ENCODE results near the gene COL3A1.

The COL3A1 gene

DNA sequence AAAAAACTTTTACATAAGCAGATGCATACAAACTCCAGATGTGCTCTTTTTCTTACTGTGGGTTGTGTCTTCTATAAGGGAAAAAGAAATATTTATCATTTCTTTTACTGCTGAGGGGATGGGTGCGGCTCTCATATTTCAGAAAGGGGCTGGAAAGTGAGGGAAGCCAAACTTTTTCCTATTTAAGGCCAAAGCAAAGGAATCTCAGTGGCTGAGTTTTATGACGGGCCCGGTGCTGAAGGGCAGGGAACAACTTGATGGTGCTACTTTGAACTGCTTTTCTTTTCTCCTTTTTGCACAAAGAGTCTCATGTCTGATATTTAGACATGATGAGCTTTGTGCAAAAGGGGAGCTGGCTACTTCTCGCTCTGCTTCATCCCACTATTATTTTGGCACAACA, at the start of gene COL3A1:
COL3A1 (plus strand) TSS at position 210 of the 400 bp plus-strand sequence; CDS start at position 327, 117 bp downstream.
- DNase-seq: no peak

DNA sequence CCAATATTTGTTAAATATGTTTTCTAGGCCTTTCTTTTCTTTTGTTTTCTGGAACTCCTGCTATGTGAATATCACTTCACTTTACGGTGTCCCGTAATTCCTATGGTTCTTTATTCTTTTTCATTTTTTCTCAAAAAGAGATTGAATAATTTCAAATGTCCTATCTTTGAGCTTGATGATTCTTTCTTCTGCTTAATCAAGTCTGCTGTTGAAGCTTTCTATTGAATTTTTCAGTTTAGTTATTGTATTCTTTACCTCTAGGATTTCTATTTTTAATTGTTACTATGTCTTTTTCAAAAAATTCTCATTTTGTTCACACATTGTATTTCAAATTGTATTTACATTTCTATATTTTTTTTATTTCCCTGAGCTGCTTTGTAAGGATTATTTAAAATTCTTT, 45.5 kb upstream of the COL3A1 start:
- no peak for DNase-seq

DNA sequence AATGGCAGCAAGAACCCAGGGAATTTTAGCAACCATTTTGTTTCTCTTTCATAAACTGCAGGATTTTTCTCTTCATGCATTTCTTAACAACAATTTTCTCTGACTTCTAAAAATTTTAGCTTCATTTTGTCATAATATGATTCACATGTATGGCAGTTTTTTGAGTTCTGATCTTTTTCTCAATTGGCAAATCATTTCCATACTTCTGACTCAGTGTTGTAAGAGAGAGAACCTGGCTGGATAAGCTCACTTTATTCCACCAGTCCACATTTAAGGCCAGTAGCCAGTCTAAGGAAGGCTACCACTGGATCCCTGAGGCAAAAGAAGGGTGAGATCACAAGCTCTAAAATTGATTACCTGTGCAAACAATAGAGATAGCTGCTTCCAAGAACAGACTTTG, 42.8 kb upstream of the COL3A1 start:
- no peak for DNase-seq

DNA sequence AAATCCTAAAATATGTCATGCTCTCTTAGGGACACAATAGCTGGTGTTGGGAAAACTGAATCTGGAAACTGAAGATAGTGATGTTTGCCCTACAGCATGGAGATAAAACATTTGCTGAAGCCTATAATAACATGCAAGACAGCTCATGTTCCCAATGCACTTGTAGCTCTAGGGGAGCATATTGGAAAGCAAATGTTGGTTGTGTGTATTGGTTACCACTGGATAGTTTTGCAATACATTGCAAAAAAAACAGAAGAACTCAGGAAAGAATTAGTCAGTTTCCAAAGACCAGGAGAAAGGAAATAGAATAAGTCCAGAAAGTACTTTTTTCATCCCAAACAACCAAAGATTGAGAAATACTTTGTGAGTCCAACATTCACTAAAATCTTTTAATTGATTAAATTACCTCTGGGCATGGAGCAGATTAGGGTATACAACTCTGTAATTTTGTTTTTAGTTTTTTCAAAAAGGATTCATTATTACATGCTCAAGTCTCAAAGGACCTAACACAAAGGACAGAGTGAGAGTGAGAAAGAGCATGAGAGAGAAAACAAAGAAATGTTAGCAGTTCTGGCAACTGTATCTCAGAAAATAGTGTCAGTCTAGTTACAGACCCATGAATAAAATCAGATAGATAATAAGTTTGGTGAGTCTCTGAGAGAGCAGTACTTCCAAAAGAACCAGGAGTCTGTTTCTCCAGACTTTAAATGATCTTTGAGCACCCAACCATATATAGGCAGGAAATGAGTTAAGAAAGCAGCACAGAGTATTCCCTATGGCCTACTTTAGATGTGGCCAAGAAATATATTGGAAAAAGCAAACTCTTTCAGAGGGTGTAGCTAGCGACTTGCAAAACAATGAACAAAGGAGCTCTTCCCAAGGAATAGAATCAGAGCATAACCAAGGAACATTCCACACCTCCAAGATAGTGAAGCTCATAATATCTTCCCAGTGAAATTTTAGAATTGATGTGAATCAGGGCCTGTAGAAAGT, 36.6 kb upstream of the COL3A1 start:
- DNase-seq: no peak

DNA sequence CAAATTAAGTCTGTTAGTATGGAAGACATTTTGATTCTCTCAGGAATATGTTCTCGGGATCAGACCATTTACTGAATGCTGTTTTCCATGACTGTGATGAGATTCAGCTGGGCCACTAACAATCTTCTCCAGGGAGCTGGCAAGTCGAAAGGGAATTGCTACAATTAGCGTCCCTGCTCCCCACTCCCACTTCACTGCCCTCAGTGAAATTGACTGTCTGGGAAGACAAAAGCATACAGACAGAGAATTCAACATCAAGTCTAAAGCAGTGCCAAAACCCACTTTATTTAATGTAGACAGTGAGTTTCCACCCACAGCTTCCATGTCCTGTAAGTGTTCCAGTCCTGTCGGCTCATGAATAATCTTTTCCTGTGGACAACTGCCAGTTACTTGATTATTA, 34.0 kb upstream of the COL3A1 start:
- no peak for DNase-seq

DNA sequence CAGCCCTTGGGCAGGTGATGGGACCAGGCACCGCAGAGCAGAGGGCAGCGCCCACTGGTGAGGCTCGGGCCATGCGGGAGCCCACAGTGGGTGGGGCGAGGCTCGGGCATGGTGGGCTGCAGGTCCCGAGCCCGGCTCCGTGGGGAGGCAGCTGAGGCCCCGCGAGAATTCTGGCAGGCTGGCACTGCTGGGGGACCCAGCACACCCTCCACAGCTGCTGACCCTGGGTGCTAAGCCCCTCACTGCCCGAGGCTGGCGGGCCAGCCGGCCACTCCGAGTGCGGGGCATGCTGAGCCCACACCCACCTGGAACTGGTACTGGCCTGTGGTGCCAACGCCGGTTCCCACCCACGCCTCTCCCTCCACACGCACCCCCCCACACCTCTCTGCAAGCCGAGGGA, 29.7 kb upstream of the COL3A1 start:
- DNase-seq: no peak

DNA sequence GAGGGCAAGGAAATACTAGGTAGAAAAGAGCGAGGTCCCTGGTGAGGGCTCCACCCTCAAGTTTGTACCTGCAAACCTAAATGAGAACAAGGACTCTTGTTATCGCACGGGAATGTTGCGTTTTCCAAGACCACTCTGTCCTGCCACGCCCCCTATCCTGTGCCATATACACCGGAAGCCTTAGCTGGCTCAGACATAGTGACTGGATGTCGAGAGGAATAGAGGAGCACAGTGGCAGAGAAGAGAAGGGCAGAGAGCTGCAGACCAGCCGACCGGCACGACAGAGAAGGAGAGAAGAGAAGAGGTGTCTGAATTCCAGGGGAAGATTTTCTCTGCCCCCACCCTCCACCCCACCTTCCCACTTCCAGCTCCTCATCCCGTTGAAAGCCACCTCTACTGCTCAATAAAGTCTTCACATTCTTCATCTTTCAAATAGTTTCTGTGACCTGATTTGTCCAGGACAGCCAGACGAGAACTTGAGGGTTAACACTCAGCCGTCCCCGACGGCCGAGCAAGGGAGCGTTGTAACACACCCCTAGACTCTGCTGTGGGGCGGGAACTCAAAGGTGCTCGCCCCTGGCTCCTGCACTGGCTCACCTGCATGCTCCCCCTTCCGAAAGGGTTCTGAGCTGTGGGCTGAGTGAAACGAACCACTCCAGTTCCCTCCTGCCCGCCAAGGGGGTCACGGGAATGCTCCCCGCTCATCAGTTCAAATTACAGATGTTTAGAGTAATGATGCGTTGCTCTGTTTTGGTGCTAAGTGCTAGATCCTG, 24.9 kb upstream of the COL3A1 start:
- DNase-seq: no peak

DNA sequence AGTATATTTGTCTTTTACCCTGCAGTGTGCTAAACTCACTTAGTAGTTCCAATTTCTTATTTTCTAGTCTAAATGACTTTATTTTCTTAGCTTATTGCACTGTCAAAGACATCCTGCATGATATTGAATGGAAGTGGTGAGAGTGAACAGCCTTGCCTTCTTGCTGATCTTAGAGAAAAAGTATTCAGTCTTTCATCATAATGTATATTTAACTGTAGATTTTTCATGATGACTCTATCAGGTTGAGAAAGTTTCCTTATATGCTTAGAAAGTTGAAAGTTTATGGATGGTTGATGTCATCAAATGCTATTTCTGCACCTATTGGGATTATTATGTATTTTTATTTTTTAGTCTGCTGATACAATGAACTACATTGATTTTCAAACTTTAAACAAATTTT, 21.3 kb upstream of the COL3A1 start:
- no peak for DNase-seq

DNA sequence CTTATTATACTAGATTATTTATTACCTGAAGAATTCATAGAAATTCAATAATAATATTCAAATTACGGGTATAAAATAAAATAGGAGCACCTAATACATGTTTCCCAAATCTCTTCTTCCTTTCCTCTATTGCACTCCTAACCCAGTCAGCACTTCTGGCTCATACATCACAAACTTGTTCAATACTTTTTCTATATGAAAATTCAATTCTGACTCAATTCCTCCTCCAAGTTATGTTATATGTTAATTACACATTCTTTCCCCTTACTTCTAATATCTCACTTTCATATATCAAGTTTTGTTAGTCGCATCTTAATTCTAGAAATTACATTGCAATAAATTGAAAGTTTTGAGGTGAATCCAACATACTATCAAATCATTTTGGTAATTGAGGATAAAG, 17.9 kb upstream of the COL3A1 start:
- no peak for DNase-seq

DNA sequence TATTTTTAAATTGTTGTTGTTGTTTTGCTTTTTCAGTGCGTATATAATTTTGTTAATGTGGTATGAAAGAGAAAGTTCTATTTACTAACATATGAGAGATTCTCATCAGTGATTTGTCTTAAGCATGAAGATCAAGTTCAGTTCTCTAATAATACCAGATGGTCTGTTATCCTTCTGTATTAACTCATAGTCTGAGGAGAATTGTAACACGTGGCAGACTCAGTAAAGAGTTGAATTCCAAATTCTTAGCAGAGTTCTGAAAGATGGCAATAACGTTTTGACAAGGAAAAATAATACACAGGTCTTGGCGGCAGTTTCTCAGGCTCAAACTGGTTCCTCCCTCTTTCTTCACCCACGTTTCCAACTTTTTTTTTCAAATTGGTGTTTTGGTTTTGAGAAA, 17.2 kb upstream of the COL3A1 start:
- no peak for DNase-seq

DNA sequence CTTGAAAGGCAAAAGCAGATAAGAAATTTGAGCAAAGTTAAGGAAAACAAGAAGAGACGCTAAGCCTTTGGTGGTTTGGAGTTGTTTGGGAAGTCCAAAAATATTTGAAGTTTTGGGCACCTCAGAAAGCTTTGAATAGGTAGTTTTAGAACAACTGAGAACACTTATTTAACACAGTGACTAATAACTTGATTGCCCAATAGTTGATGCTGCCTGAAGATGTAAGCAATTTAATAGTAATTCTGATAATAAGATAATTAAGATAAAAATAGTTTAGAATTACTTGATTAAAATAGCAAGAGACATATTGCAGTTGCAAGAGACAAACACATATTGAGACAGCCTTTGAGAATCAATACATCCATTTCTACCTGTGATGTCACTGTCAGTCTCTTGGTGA, 16.5 kb upstream of the COL3A1 start:
- DNase-seq: no peak

DNA sequence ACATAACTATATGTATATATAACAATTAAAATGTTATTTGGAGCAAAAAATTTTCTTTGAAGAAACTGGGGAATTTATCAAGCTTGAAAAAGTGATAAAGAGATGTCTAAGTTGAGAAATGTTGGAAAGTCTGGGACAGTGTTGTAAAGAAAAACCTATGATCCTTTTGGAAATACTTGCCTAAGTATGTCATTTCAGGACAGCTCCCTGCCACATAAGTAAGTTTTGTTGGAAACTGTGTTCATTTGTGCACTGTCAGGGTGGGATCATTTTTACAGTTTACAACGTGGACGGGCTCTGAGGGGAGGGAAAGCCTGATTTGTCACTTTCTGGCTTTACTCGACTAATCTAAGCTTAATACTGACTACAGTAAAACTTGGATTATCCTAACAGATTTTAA, 10.4 kb upstream of the COL3A1 start:
- no peak for DNase-seq

DNA sequence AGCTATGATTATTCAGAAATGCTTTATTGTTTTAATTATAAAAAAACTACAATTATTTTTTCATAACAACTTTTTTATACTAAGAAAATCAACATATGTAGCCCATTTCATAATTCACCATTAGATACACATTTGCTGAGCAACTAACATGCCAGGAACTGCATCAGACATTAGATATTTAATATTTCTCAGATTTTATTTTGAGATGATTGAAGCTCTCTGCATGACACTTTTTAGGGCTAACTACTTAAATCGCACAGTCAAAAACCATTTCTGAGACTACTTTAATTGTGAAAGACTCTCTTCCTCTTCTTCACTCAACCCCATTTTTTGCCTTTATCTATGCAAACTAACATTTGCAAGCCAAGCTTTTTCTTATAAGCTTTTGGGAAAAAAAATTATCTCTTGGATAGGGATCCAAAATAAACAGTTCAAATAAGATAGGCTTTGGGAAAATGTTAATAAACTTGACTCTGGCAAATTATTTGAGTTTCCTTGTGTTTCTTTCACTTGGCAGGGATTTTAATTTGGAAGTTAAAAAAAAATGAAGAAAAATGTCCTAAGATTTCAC, 9.1 kb upstream of the COL3A1 start:
- no peak for DNase-seq

DNA sequence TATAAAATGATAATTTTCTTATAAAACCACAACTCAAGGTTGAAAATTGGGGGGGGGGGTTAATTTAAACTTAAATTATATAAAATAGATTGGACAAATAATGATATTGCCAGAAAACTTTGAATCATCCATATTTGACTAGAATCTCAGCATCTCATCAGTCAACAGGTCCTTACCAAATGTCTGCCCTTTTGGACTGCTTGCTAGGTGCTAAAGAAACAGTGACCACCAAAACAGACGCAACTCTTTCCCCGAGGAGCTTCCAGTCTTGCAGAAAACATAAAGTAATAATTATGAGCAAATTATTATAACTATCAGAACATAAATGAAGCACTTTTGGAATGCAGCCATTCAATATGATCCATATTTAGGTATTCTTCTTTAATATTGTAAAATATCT, 8.6 kb upstream of the COL3A1 start:
- no peak for DNase-seq

DNA sequence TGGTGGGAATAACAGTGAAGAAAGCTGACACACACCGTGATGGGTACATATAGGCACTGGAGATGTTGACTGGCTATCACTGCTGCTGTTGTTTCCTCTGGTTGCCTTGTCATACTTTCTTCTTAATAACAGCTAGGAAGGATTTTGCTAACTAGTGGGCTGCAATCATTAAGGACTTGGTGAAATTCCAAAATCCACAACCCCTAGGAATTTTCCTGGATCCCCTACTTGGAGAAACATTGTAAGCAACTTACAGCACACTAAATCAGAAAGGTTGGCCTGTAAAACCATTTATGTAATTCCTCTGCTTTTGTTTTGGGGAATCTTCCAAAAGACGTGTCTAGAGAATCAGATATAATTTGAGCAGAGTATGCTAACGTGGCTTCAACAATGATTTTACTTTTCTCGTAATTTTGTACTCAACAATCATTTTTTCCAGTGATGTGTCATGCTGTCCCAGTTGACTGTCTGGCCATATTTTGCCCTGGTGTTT, 8.0 kb upstream of the COL3A1 start:
- DNase-seq: no peak

DNA sequence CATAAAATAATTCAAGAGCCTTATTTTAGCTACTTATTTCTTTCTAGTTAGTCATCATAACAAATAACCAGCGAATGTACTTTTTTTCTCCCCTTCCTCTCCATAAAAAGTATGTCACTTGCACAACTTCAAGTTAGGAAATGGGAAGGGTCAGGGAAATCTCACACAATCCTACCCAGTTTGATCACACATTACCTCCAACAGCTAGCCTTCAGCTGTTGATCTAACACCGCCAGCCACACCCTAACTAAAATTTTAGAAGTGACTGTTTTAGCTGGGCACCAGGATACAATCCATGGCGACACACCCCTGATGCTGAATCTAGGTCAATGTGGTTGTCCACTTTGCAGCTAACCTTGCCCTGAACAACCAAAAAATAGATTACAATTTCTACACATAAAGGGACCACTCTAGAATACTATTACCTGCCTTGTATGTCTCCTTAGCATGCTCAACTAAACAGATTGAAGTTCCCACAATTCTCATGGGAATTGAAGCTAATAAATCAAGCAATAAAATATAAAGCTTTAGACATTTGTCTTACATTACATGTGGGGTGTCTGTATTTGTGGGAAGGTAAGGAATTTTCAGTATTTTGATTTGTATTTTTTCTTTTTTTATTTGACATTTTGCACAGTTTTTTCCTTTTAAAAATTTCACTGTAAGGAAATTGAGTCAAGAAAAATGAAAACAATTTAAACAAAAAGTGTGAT, 7.3 kb upstream of the COL3A1 start:
- no peak for DNase-seq

DNA sequence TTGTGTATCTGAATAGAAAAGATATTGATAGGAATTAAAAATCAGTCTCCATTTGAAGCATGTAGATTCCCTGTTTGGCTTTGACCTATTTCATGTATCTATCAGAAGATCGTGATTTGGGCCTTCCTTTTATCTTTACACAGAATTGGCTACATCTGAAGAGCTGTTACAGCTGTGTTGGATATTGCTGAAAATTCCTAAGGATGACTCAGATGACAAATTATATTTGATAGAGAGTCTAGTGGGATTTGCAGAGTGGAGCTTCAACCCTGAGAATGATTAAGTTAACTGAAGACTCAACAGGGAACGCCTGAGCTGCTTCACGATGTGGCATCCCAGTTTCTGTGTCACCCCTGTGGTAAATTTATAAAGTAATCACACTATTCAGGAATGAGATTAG, 4.9 kb upstream of the COL3A1 start:
- no peak for DNase-seq

DNA sequence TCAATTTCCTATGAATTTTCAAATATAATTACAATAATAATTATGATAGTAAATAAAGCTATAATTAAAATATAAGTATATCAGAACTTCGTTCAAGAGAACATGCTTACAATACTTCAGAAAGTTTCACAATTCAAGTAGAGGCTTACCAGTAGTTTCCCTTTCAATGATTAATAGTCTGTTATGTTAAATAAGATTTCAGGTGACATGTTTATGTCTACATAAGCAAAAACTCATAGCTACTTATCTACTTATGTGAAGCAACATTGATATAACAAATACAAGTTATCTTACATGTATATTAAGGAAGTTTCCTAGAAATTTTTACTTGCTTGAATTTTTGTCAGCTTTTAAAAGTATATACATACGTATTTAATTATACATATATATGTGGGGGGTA, 4.5 kb upstream of the COL3A1 start:
- DNase-seq: no peak

DNA sequence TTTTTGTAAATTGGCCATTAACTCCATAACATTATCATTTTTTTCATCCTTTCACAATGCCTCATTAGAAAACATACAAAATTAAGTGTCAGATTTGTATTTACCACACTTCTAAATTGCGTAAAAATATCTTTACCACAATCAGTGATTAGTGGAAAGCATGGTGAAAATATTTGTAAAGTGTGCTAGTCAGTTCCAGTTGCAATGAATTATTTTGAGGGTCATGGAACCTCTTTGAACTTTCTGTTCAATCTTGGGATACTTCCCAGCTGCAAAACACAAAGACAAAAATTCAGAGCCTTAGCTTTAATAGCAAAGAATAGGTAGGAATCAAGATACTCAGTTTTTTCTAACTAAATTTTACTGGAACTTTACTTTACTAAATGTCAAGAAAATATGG, 4.0 kb upstream of the COL3A1 start:
- no peak for DNase-seq

DNA sequence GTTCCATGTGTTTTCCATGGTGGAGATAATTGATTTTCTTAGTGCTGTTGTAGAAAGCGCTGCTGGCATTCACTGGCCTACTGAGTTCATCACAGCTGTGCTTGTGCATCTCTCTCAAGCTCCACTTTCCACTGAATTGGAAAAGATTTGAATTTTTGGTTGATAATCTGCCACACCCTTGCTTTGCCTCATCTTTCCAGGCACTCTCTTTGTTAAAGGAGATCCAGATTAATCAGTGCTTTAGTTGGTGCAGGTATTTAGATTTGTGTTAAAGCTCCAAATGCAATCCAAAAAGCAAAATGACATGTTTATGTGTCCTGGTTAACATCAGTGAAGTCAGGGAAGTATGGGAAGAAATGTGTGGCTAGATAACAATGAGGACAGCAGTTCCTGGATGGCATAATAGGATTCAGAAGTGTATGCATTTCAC, 2.7 kb upstream of the COL3A1 start:
- no peak for DNase-seq

DNA sequence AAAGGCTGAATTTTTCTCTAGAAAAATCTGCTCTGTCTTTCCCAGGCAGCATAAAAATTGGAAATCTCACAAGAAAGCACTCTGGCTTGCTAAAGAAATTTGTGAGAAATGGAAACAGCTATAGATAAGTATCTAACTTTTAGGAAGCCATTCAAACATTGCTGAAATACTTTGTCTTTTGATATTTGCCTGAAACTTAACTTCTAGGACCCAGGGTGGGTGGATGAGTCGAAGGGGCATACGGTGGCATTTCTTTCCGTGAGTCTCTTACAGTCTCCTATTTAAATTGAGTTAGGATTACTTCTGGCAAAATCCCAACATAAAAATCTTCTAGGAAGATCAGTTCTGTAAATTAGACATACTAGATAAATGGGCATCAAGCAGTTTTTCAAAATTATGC, 532 bp upstream of the COL3A1 start:
- DNase-seq: no peak

DNA sequence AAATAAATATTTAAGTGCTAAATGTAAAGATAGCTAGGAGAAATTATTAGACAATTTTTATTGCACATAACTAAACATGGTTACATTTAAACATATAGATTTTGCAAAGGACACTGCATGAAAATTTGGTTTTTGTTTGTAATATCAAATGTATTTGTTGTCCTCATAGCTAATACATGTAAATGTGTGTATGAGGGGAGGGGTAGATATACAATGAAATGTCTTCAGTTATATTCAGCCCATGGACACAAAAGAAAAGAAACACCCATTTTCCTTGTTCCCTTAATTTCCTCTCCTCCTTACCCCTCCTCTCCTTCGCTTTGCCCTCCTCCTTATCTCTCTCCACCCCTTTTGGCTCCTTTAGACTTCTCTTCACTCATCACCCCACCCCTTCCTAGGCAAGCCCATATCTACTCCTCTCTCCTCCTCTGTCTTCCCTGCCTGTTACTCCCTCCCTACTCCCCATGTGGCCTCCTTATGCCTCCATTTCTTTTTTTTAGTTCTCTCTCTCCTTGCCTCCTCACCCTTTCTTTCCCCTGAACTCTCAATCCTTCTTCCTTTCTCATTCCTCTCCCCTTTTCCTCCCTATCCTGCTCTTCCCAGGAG, 1.4 kb downstream of the COL3A1 start:
- DNase-seq: no peak
